Cardiac septum (tissue), 1 donor: Measurements from ENCODE around the gene COG6. TPM values are rescaled to one million over a fixed set of nuclear protein-coding genes. Genes with fewer than 3 reads are reported as not detected.

Experiments
- DNase-seq: peaks from one replicate; pipeline ENCODE4 v3.0.0-alpha.2; 2020; ENCODE audit warnings: low spot score
- intact Hi-C: fragments of 100-400 bp; cut with DNase I; formaldehyde crosslinking; loops from one replicate; pipeline ENCODE4 v1.14.0; 2022
- long read RNA-seq: library from polyadenylated mRNA; unstranded; transcript quantifications from one replicate; pipeline ENCODE4 v2.0.0, GENCODE V29; 2021
- total RNA-seq: library from RNA; stranded (reverse); fragmentation: NEBNext Ultra II Directional; extraction: Animal tissue kit (Norgen Biotek cat#: 25700); gene quantifications from one replicate; pipeline ENCODE4 v1.2.1, GENCODE V29; 2021
- donor health status: DM: no; HTN: no; CAD: no.

COG6 gene
- total RNA-seq = 34.4 TPM
- long read RNA-seq, transcript COG6-204 (19 exons, 3,563 nt) = major isoform, 21 of 32 reads
- long read RNA-seq, partial matches to known transcripts = 5 of 32 reads
- long read RNA-seq, other reads (novel, unspliced or antisense) = 6 of 32 reads

DNA sequence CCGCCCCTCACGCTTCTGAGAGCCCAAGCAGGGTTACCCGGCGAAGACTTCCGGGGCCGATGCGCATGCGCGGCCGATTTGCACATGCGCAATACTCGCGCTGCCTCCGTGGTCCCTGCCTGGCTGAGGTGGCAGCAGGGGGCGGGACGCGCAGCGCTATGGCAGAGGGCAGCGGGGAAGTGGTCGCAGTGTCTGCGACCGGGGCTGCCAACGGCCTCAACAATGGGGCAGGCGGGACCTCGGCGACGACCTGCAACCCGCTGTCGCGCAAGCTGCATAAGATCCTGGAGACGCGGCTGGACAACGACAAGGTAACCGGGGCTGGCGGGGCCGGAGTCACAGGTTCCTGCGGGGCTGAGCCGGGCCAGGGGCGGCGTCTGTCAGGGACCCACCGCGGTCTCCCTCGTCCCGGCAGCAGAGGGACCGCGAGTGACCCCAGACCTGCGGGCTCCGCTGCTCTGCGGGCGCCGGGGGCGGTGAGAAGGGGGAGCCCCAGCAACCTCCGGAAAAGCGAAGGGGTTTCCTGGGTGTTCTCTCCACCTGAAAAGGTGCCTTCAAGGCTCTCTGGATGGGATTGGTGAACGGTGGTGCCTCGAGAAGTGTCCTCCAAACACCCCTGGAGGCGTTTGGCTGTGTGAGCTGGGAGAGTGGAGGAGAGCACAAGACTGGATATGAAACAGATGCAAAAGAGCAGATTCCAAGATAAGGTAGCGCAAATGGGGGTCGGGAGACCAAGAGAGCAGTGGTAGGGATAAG, at the start of gene COG6:
COG6 (plus strand) TSS at position 94 of the 756 bp plus-strand sequence; CDS start at position 159, 65 bp downstream.
- intact Hi-C loops = no loop called here
- DNase-seq = peak; percentile 95

DNA sequence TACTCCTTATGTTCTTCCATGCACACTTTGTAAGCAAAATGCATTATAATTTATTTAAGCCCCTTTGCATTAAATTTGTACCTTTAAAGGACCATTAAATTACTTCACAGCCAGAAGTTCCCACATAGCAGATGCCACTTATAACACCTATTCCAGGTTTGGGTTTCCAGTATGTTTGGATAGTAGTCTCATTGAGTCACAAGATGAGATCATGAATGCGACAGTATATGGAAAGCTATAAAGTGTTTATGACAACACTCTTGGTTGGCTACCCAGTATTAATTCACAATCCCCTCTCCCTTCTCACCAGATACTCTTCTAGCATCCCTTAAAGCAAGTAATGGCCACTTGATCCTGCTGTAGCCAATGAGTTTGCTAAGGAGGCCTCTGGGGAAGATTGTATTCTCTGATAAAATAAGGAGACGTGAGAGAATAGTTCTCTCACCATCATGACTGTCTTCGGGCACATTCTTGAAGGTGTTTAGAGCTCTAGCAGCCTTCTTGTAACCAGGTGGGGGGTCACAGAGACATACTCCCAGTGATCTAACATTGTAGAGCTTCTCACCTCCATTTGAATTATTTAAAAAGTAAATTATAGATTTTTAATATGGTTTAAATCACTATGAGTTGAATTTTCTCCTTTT, 49.7 kb upstream of the COG6 start:
- DNase-seq = no peak
- intact Hi-C loops = no loop called here

DNA sequence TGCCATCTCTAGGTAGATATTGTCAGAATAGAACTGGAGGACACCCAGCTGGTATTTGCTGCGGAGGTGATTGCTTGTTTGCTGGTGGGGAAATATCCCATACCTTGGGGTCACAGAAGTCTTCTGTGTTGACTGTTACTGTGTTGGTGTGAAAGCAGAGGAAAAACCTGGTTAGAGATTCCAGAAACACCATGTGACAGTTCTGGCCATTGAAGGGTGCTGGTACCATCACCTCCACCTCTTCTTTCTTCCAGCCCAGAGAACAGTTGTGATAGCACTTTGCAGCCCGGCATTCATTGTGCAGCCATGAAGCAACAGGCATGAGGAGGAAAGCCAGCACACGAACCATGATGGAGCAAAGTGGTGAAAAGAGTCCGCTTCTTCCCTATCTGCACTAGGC, 47.6 kb upstream of the COG6 start:
- intact Hi-C loops = no loop called here
- no peak for DNase-seq

DNA sequence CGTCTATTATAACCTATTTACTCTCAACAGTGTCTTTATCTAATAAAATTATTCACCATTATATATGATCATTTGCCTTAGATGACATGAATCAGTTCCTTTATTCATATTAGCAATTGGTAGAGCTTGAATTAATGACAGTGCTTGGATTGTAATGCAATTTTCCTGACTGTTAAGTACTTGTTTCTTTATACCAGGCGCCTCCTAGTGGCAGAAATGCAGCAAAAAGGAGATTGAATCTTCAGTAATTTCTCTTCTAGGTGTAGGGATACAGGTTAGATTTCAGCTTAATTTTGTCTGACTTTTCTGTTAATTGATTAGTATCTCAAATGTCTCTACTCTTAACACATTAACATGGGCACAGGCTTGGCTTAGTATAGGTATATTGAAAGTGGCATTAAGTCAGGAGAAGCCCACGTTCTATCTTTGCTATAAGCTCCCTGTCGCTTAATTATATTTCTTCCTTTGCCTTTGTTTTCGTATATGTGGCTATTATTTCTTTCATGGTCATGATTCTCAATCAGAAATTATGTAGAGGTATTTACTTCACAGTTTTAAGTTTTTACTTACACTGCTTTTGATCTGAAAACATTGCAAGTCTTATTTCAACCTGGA, 43.3 kb upstream of the COG6 start:
- intact Hi-C loops = no loop called here
- DNase-seq = no peak

DNA sequence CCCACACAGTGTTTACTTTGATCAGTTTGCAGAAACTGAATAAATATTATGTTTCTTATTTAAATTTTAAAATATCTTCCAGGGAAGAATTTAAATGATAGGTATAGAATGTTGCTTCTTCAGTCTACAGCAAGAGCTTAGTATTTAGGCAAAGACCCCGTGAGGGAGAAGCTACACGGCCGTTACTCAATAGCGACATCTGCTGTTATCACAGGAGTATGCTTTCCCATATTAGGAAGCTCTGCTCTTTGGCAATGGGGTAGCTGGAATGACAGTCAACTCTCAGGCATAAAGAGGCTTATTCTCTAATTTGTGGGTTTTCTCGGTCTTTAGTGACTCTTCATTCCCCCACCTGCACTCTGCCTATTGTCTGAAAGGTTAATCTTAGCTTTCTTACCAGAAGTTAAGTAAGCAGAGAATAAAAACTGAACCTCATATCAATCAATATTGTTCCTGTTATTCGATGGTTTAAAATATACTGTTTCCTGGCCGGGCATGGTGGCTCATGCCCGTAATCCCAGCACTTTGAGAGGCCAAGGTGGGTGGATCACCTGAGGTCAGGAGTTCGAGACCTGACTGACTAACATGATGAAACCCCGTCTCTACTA, 39.3 kb upstream of the COG6 start:
- intact Hi-C loops = loop anchor here (5.0 kb wide), 1 partner anchor 564 kb away; no protein-coding TSS in a partner anchor
- DNase-seq = no peak

DNA sequence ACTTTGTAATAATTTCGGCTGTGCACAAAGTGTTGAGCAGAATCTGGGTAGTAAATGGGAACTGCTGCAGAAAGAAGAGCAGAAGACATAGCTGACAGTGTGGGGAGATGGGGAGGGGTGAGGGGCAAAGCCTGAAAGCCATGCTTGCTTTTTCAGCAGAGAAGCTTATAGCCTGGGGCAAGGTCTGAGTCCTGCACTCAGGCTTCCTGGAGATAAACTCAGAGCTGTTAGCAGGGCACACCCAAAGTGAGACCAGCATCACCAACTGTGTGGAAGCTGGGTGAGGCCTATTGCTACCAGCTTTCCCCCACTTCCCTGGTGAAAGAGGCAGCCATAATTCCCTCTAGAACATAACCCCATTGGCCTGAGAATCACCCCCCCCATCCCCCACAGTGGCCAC, 36.9 kb upstream of the COG6 start:
- intact Hi-C loops = loop anchor here (5.0 kb wide), 1 partner anchor 566 kb away; no protein-coding TSS in a partner anchor
- DNase-seq = no peak

DNA sequence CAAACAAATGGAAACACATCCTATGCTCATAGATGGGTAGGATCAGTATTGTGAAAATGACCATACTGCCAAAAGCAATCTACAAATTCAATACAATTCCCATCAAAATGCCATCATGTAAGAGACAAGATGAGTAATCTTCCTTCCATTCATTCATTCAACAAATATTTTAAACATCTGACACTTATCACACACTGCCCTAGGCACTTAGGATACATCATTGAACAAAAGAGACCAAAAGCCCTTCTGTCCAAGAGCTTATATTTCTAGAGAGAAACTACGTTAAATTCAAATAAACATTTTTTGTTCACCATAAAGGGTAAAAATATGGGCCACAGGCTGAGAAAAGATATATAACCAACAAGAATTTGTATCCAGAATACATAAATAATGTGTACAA, 32.0 kb upstream of the COG6 start:
- intact Hi-C loops = no loop called here
- DNase-seq = no peak

DNA sequence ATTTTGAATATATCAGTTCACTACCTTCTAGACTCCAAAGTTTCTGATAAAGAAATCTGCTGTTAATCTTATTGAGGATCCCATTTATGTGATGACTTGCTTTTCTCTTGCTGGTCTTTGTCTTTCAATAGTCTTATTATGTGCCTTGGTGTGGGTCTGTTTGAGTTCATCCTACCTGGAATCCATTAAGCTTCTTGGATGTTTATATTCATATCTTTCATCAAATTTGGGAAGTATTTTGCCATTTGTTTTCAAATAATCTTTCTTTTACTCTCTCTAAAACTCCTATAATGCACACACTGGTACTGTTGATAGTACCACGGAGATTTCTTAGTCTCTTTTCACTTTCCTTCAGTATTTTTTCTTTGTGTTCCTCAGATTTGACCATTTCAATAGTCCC, 24.2 kb upstream of the COG6 start:
- DNase-seq = no peak
- intact Hi-C loops = no loop called here

DNA sequence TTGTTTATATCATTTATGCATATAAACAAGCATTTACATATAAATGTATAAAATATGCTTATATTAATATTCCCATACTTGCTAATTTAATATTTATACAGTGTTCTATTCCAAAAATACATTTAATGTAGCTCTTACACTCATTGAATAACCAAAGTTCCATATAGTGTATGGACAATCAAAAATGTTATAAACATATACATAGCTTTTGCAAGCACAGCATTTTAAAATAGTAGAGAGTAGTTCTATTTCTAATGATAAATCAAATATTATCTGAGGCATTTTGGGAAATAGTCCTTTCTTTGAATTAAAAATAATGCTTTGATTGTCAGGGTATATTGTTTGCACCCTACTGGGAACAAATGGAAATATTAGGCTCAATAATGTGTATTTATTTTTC, 22.5 kb upstream of the COG6 start:
- DNase-seq = no peak
- intact Hi-C loops = no loop called here

DNA sequence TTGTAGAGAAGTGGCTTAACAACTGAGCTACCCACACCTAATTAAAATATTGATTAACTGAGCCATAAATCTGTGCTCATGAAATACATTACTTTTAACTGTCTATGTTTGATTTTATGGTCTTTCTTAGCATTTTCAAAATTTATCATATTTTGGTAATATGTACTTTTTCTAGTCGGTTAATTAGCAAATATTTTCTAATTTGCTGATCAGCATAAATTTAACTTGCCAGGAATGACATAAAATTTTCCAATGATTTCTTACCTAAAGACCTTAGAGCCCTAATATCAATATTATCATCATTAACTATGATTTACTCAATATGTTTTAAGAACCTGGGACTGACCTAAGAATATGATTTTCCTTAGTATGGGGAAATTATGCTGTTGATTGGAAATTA, 19.9 kb upstream of the COG6 start:
- no peak for DNase-seq
- intact Hi-C loops = no loop called here

DNA sequence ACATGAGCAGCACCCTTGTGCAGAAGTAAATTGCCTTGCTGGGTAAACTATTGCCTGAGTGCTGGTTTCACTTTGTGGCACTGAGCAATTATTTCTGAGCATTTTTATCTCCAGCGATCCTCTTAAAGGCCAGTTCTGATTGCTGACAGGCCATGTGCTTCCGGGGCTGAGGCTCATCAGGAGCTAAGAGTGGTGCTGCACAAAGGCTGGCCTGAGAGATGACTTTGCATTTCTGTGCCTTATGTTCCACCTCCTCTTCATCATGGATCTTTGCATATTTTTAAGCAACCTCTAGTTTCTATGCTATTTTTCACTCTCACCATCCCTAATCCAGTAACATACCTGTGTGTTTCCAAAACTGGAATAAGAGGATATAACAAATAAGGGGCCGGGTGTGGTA, 17.6 kb upstream of the COG6 start:
- DNase-seq = no peak
- intact Hi-C loops = no loop called here

DNA sequence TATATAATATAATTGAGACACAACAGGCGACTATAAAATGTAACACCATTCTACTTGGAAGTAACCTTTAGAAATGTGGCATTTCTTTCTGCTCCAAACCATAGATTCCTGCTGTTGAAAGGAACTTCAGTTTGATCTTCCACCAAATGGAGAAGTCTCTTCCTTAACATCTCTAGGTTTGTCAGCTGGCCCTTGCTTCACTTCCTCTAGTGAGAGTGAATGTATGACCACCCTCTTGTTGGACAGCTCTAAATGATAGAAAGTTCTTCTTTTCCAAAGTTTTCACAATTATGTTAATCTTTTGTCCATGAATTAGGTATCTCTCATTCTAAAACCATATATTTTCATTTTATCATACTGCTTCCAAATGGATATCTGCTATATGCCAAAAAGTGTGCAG, 13.8 kb upstream of the COG6 start:
- intact Hi-C loops = no loop called here
- no peak for DNase-seq

DNA sequence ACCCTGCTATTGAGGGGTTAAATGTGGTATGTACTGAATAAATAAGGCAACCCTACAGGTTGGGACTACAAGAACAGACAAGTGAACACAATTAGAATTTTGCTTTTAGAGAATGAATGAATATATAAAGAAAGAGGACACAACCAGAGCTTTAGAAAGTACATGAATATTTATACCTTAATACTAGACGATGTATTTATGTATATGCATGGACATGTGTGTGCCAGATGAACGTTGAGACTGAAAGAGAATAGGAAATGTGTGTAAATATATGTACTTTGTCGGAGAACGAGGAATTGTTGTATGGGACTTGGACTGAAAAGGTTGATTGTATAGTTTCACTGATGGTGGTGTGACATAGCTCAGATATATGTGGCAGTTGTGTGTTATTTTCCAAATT, 9.3 kb upstream of the COG6 start:
- no peak for DNase-seq
- intact Hi-C loops = no loop called here

DNA sequence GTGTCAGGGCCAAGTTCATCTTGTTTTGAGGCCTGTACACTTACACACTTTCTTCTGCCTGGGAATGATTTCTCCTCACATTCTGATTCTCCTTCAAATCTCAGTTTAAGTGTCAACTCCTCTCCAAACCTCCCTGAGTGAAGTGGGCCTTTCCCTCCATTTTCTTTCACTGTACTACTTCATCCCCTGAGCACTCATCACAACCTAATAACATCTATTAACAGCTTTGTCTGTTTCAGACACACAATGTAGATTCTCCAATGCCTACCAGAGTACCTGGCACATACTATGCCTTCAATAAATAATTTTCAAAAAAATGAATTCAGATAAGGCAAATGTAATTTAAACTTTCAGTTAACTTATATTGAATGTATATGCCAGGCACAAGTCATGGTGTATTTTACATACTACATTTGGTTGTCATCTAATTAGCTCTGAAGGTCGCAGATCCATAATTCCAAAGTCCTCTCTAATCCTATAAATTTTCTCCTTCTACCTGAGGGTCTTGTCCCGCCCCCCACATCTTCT, 357 bp upstream of the COG6 start:
- intact Hi-C loops = no loop called here
- DNase-seq = no peak

DNA sequence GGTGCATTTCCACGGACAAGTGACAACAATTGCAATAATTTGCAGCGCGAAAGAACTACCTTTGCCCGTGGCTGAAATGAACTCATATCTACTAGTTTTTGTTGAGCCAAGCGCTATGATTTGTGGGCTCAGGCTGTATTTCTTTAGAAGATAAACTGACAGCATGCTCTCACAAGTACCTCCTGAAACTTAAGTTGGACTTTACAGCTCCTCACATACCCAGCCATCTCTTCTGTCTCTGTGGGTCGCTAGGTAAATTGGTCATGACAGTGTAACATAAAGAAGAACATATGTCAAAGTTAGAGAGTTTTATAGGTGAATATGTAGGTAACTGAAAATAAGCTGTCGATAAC, 839 bp downstream of the COG6 start:
- intact Hi-C loops = no loop called here
- no peak for DNase-seq

DNA sequence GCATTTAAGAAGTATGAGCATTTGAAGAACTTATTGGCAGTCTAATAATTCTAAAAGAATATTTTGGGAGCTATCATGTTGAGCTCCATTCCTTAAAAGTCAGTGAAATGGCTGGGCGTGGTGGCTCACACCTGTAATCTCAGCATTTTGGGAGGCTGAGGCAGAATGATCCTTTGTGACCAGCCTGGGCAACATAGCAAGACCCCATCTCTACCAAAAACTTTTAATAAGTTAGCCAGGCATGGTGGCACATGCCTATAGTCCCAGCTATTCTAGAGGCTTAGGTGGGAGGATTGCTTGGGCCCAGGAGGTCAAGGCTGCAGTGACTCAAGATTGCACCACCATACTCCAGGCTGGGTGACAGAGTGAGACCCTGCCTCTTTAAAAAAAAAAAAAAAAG, 8.0 kb downstream of the COG6 start:
- intact Hi-C loops = no loop called here
- no peak for DNase-seq

DNA sequence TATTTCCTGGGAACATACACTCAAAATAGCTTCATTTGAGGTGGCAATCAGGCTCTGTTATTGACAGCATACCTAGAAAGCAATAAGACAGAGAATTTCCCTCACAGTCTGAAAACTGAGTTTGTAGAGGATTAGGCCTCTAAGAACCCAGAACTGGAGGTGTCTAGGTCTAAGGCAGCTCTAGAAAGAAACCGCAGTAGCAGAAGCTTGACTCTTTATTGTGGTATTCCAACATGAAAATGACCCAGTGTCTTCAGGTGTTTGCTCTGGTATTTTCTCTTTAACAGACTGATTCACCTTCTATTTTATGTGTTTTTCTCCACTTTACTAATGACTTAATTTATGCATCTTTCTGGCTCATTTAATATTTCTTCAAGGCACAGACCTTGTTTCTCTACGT, 8.5 kb downstream of the COG6 start:
- intact Hi-C loops = no loop called here

DNA sequence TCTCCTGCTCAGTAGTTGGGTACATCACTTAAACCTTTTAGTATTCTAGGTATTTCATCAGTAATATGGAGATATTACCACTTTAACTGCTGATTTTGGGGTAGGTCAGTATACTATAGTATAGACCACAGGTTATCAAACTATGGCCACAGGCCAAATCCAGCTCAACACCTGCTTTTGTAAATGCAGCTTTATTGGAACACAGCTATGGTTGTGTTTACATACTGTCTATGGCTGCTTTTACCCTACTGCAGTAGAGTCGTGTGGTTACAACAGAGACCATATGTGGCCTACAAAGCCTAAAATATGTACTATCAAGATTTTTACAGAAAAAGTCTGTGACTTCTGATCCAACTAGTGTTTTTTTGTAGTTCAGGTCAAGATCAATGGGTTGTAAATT, 10.3 kb downstream of the COG6 start:
- DNase-seq = no peak
- intact Hi-C loops = no loop called here

More for the DNA sequence above, 8.5 kb downstream of the COG6 start:
- no peak for DNase-seq

DNA sequence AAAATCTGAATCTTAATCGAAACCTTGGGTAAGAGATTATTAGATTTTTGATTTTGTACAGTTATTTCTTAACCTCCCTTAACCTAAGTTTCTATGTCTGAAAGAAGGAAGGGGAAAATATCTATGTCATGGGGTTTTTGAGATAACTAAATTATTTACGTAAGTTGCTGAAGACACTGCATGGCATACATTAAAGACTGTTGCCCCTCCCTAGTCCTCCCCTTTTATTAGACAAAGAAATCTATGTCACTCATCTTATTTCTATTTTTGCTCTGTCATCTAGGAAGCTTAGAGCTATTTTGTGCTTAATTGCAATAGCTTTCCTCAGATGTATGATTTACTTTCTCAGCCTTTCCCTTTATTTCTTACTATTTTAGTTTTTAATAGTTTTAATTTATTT, 15.0 kb downstream of the COG6 start:
- no peak for DNase-seq
- intact Hi-C loops = no loop called here
